ENCODE data around the gene LGI4. TPM values are rescaled to one million over a fixed set of nuclear protein-coding genes. Genes with fewer than 3 reads are reported as not detected.

The LGI4 gene
- total RNA-seq, 1 experiment from 2014 or later, result 0.43 TPM

- Histone ChIP-seq H3K27me3 (replicated peaks; ENCODE audit: control insufficient read depth, insufficient read depth, low read length) (no peaks in the 10 kb centered on the region), H3K36me3 (ENCODE audit: control insufficient read depth, insufficient read depth, low read length) (peaks cover 3% of the 10 kb centered on the region; the same call in 1 of the 2 replicates), H3K4me1 (peaks cover 23% of the 10 kb centered on the region), H3K4me3 (ENCODE audit: low read depth, low read length) (no peak overlapping the region), H3K9me3 (no peaks in the 10 kb centered on the region)
- POLR2A ChIA-PET, result no interaction called here
- no TSS peak for BruUV-seq (replicated peaks)
- CTCF ChIA-PET, result no interaction called here
- no peak for TF ChIP-seq CTCF (IDR thresholded peaks at IDR 0.05; ENCODE audit: insufficient read depth in 1 of 2, low read depth in 1 of 2, low read length in 1 of 2, severe bottlenecking in 1 of 2, unreplicated experiment in 1 of 2)
- Mint-ChIP-seq H3K4me1 (ENCODE audit: low read depth, unreplicated experiment) (peaks cover 40% of the 10 kb centered on the region), H3K4me3 (ENCODE audit: unreplicated experiment) (no peak overlapping the region), H3K27me3 (ENCODE audit: insufficient read depth, unreplicated experiment) (no peaks in the 10 kb centered on the region), H3K27ac (ENCODE audit: unreplicated experiment) (no peak overlapping the region), H3K9me3 (ENCODE audit: unreplicated experiment) (no peaks in the 10 kb centered on the region), H3K36me3 (ENCODE audit: insufficient read depth, unreplicated experiment) (peaks cover 8% of the 10 kb centered on the region)
- DNase-seq, result no peak
- intact Hi-C loops (cut with micrococcal nuclease; ENCODE audit: unreplicated experiment), result no loop called here
Measured at GRCh38 chr19:35120492-35120891, 14.4 kb downstream of the LGI4 start.

GRCh38 chr19:35119578-35120155 is 15.2 kb downstream of the LGI4 start:
- Histone ChIP-seq H3K27me3 (replicated peaks; ENCODE audit: control insufficient read depth, insufficient read depth, low read length) (no peaks in the 10 kb centered on the region), H3K9me3 (no peaks in the 10 kb centered on the region), H3K4me1 (peaks cover 27% of the 10 kb centered on the region), H3K36me3 (ENCODE audit: control insufficient read depth, insufficient read depth, low read length) (peaks cover 3% of the 10 kb centered on the region; the same call in 1 of the 2 replicates), H3K4me3 (ENCODE audit: low read depth, low read length) (no peak overlapping the region)
- Mint-ChIP-seq H3K9me3 (ENCODE audit: unreplicated experiment) (no peaks in the 10 kb centered on the region), H3K27me3 (ENCODE audit: insufficient read depth, unreplicated experiment) (no peaks in the 10 kb centered on the region), H3K4me1 (ENCODE audit: low read depth, unreplicated experiment) (peaks cover 37% of the 10 kb centered on the region), H3K27ac (ENCODE audit: unreplicated experiment) (no peak overlapping the region), H3K4me3 (ENCODE audit: unreplicated experiment) (no peak overlapping the region), H3K36me3 (ENCODE audit: insufficient read depth, unreplicated experiment) (peaks cover 6% of the 10 kb centered on the region)
- intact Hi-C loops (cut with micrococcal nuclease; ENCODE audit: unreplicated experiment), result no loop called here
- TF ChIP-seq CTCF (IDR thresholded peaks at IDR 0.05; ENCODE audit: insufficient read depth in 1 of 2, low read depth in 1 of 2, low read length in 1 of 2, severe bottlenecking in 1 of 2, unreplicated experiment in 1 of 2), result no peak
- BruUV-seq (replicated peaks), result no TSS peak
- DNase-seq, result no peak
- ChIA-PET CTCF (no interaction called here), POLR2A (no interaction called here)

GRCh38 chr19:35119091-35119490 is 15.8 kb downstream of the LGI4 start:
- no peaks in the 10 kb centered on the region for H3K27me3 Mint-ChIP-seq (ENCODE audit: insufficient read depth, unreplicated experiment)
- peaks cover 31% of the 10 kb centered on the region for H3K4me1 Mint-ChIP-seq (ENCODE audit: low read depth, unreplicated experiment)
- H3K27ac Mint-ChIP-seq (ENCODE audit: unreplicated experiment), result no peak overlapping the region
- Histone ChIP-seq H3K36me3 (ENCODE audit: control insufficient read depth, insufficient read depth, low read length) (peaks cover 3% of the 10 kb centered on the region; the same call in 1 of the 2 replicates), H3K4me1 (peaks cover 31% of the 10 kb centered on the region), H3K4me3 (ENCODE audit: low read depth, low read length) (no peak overlapping the region), H3K9me3 (no peaks in the 10 kb centered on the region), H3K27me3 (replicated peaks; ENCODE audit: control insufficient read depth, insufficient read depth, low read length) (no peaks in the 10 kb centered on the region)
- ChIA-PET POLR2A (no interaction called here), CTCF (no interaction called here)
- no peak overlapping the region for H3K4me3 Mint-ChIP-seq (ENCODE audit: unreplicated experiment)
- DNase-seq, result no peak
- H3K9me3 Mint-ChIP-seq (ENCODE audit: unreplicated experiment), result no peaks in the 10 kb centered on the region
- intact Hi-C loops (cut with micrococcal nuclease; ENCODE audit: unreplicated experiment), result no loop called here
- no peak for TF ChIP-seq CTCF (IDR thresholded peaks at IDR 0.05; ENCODE audit: insufficient read depth in 1 of 2, low read depth in 1 of 2, low read length in 1 of 2, severe bottlenecking in 1 of 2, unreplicated experiment in 1 of 2)
- H3K36me3 Mint-ChIP-seq (ENCODE audit: insufficient read depth, unreplicated experiment), result peaks cover under 1% of the 10 kb centered on the region
- no TSS peak for BruUV-seq (replicated peaks)

Measured in Caco-2 (cell line).